NB4 (cell line): ENCODE data around the gene FAM193A.

Experiments used
- MYC ChIP-seq: IDR thresholded peaks from 2 replicates; pipeline ENCODE4 v1.6.1; 2011; ENCODE audit warnings: low read depth, low read length
- POLR2A ChIP-seq: IDR thresholded peaks from 2 replicates; pipeline ENCODE4 v1.6.1; 2011; ENCODE audit warnings: mild to moderate bottlenecking; ENCODE audit not compliant: insufficient read length; ENCODE audit errors: extremely low read depth
- TF ChIP-seq, protein P1 (sequence below): IDR thresholded peaks from one replicate; pipeline ENCODE4 v1.5.1; 2012; ENCODE audit warnings: low read depth, low read length
- TF ChIP-seq, protein P2 (sequence below): IDR thresholded peaks from 2 replicates; pipeline ENCODE4 v1.6.1; 2011; ENCODE audit warnings: low read depth, low read length

DNA sequence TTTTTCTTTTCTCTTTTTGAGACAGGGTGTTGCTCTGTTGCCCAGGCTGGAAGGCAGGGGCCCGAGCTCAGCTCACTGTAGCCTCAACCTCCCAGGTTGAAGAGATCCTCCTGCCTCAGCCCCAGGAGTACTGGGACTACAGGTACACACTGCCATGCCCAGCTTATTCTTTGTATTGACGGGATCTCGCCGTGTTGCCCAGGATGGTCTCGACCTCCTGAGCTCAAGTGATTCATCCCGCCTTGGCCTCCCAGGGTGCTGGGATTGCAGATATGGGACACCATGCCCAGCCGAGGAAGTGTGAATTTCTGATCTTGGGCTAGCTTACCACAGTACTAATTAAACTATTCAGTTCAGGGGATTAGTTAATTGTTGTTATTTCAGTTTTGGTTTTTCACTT, 28.6 kb upstream of the FAM193A start:
- TF ChIP-seq POLR2A (no peak), MYC (no peak)
- TF ChIP-seq, protein P1, sequence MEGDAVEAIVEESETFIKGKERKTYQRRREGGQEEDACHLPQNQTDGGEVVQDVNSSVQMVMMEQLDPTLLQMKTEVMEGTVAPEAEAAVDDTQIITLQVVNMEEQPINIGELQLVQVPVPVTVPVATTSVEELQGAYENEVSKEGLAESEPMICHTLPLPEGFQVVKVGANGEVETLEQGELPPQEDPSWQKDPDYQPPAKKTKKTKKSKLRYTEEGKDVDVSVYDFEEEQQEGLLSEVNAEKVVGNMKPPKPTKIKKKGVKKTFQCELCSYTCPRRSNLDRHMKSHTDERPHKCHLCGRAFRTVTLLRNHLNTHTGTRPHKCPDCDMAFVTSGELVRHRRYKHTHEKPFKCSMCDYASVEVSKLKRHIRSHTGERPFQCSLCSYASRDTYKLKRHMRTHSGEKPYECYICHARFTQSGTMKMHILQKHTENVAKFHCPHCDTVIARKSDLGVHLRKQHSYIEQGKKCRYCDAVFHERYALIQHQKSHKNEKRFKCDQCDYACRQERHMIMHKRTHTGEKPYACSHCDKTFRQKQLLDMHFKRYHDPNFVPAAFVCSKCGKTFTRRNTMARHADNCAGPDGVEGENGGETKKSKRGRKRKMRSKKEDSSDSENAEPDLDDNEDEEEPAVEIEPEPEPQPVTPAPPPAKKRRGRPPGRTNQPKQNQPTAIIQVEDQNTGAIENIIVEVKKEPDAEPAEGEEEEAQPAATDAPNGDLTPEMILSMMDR = no peak
- TF ChIP-seq, protein P2, sequence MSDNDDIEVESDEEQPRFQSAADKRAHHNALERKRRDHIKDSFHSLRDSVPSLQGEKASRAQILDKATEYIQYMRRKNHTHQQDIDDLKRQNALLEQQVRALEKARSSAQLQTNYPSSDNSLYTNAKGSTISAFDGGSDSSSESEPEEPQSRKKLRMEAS = no peak
